GM12892 (cell line): ENCODE data around the gene EVL.

Experiments
- POLR2A ChIP-seq: IDR thresholded peaks from 2 replicates; pipeline ENCODE4 v1.6.1; 2011; ENCODE audit warnings: low read depth, low read length, control low read depth
- POLR2AphosphoS5 ChIP-seq: IDR thresholded peaks from 2 replicates; pipeline ENCODE4 v1.6.1; 2011; ENCODE audit warnings: low read depth, low read length, control low read depth
- TAF1 ChIP-seq: IDR thresholded peaks from 2 replicates; pipeline ENCODE4 v1.6.1; 2011; ENCODE audit warnings: low read depth, mild to moderate bottlenecking, control low read depth, low read length, borderline replicate concordance

DNA sequence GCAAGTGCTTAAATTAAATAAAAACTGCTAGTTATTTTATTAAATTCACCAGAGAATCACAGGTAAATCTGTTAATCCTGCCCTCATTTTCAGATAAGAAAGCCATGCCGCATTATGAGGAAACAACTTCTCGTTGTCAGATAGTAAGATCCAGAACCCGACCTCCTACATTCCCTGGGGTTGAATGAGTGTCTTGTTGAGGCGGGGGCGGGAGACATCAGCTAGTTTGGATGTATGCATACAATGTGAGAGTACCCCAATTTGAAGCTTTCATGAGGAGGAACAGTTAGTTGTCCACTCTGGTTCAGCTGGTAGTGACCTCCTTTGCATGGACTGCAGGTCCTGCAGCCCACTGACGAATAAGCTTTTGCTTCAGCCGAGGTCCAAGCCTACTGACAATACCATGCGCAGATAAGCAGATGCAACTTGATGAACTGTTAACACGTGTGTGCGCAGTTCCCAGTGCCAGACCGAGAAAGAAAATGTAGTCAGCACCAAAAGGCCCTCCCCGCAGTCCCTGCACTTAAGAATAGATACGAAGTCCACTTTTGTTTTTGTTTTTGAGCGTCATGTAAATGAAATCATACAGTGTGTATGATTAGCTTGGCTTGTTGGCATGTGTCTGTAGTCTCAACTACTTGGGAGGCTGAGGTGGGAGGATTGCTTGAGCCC lies 34.9 kb downstream of the EVL start:
- no peak for TF ChIP-seq POLR2AphosphoS5
- no peak for TF ChIP-seq POLR2A
- TF ChIP-seq TAF1, result no peak
